DOHH2 (cell line): ENCODE data around the gene NATD1.

Experiments used
- EZH2phosphoT487 ChIP-seq: fragments of 200-600 bp; sonication (generic); IDR thresholded peaks from 2 replicates; pipeline ENCODE4 v1.6.1; 2017; ENCODE audit warnings: borderline replicate concordance, mild to moderate bottlenecking, antibody characterized with exemption, low read length, moderate library complexity, mixed read lengths
- TF ChIP-seq, protein P1 (sequence below): fragments of 200-600 bp; sonication (generic); IDR thresholded peaks from one replicate; pipeline ENCODE4 v1.5.1; 2014; ENCODE audit warnings: antibody characterized with exemption, mild to moderate bottlenecking, low read depth, low read length; ENCODE audit not compliant: poor library complexity, severe bottlenecking

DNA sequence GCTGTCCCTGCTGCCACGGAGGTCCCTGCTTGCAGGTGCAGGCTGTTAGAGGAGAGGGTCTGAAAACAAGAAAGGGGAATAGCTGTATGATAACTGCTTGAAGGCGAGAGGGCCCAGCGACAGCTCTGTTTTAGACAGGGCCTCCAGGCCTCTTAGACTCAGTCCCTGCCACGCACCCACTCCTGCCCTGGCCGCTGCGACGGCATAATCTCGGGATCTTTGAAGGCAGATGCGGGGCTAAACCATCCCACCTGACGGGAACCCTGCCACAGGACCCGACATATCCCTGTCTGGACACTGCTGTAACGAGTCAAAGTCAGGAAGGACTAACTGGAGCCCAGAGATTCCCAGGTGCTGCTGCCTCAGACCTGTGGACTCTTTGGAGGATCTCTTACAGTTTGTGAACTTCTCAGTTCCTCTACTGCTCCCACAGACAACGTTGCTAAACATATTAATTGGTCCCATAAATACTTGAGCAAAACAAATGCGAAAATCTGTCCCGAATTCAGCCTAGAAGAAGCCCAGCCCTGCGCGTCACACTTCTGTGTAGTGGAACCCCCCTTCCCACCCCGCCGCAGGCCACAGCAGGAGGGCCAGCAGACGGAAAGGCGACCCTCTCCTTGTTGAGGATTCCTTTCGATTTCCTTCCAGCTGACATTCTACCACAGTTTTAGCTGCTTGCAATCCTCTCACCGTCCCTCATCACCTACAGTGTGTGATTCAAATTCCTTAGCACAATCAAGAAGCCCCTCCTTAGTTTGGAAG, 38.3 kb downstream of the NATD1 start:
- TF ChIP-seq, protein P1, sequence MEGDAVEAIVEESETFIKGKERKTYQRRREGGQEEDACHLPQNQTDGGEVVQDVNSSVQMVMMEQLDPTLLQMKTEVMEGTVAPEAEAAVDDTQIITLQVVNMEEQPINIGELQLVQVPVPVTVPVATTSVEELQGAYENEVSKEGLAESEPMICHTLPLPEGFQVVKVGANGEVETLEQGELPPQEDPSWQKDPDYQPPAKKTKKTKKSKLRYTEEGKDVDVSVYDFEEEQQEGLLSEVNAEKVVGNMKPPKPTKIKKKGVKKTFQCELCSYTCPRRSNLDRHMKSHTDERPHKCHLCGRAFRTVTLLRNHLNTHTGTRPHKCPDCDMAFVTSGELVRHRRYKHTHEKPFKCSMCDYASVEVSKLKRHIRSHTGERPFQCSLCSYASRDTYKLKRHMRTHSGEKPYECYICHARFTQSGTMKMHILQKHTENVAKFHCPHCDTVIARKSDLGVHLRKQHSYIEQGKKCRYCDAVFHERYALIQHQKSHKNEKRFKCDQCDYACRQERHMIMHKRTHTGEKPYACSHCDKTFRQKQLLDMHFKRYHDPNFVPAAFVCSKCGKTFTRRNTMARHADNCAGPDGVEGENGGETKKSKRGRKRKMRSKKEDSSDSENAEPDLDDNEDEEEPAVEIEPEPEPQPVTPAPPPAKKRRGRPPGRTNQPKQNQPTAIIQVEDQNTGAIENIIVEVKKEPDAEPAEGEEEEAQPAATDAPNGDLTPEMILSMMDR = no peak
- no peak for TF ChIP-seq EZH2phosphoT487
